A549 treated with AZD2906 at 1 μM for 4 hours (cell line): ENCODE results near the gene MPHOSPH8. TPM values are rescaled to one million over a fixed set of nuclear protein-coding genes. Genes with fewer than 3 reads are reported as not detected.

ENCODE experiments used
- total RNA-seq: library from RNA; stranded (reverse); fragments of 200-300 nt; extraction: Qiagen RNA extraction; gene quantifications from 5 replicates; pipeline ENCODE4 v1.2.3, GENCODE V29; 2022

Gene MPHOSPH8, protein sequence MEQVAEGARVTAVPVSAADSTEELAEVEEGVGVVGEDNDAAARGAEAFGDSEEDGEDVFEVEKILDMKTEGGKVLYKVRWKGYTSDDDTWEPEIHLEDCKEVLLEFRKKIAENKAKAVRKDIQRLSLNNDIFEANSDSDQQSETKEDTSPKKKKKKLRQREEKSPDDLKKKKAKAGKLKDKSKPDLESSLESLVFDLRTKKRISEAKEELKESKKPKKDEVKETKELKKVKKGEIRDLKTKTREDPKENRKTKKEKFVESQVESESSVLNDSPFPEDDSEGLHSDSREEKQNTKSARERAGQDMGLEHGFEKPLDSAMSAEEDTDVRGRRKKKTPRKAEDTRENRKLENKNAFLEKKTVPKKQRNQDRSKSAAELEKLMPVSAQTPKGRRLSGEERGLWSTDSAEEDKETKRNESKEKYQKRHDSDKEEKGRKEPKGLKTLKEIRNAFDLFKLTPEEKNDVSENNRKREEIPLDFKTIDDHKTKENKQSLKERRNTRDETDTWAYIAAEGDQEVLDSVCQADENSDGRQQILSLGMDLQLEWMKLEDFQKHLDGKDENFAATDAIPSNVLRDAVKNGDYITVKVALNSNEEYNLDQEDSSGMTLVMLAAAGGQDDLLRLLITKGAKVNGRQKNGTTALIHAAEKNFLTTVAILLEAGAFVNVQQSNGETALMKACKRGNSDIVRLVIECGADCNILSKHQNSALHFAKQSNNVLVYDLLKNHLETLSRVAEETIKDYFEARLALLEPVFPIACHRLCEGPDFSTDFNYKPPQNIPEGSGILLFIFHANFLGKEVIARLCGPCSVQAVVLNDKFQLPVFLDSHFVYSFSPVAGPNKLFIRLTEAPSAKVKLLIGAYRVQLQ
- total RNA-seq: 10.2 to 12.3 TPM (median 11.4 TPM) in 5 replicates

DNA sequence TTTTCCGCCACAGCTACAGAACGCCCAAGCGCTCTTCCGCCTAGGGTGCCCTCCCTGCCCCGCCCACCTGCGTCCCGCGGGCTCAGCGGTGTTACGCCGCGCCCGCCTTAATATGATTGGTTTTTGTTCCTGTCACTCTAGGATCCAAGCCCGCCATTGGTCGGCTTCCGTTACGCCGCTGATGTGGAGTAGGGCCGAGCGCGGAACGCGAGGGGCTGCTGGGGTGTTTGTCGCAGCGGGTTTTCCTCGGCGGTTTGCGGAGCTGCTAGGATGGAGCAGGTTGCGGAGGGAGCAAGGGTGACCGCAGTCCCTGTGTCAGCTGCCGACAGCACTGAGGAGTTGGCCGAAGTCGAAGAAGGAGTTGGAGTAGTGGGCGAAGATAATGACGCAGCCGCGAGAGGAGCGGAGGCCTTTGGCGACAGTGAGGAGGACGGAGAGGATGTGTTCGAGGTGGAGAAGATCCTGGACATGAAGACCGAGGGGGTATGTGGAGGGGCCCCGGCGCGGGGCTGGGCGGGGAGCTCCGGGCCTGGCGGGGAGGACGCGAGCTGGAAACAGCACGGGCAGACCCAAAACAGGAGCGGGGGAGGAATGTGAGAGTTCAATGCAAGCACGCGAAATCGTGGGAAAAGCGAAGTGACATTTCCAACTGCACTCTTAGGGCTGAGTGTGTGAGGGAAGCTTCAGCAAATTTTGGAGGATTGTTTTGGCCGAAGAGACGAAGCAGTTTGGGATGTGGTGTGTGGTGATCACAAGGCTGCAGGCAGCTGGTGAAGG is at the start of gene MPHOSPH8:
MPHOSPH8 (plus strand) TSS at position 181 of the 777 bp plus-strand sequence; CDS start at position 271, 90 bp downstream.

Other genes starting within 250 kb of the MPHOSPH8 start
- gene TPTE2, start 72.1 kb upstream of the MPHOSPH8 start, total RNA-seq: not detected in 5 replicates
- gene PSPC1, start 149.3 kb downstream of the MPHOSPH8 start, total RNA-seq: 41.3 to 50.4 TPM (median 44.4 TPM) in 5 replicates
- 5.3 to 6.3 TPM (median 5.7 TPM) in 5 replicates for gene ZMYM5, start 230.0 kb downstream of the MPHOSPH8 start, total RNA-seq